H1 (cell line): Measurements from ENCODE around the gene CCDC86. TPM values are rescaled to one million over a fixed set of nuclear protein-coding genes. Genes with fewer than 3 reads are reported as not detected.

Experiments
- BACH1 ChIP-seq: IDR thresholded peaks from 2 replicates; pipeline ENCODE4 v1.6.1; 2012; ENCODE audit warnings: low read length, improper control_type of control experiment
- HDAC6 ChIP-seq: IDR thresholded peaks from one replicate; pipeline ENCODE4 v1.7.1; 2012; ENCODE audit warnings: low read depth, mild to moderate bottlenecking, inconsistent platforms, low read length, moderate library complexity
- KDM5A ChIP-seq: fragments of 200-600 bp; IDR thresholded peaks from 2 replicates; pipeline ENCODE4 v1.7.1; 2012; ENCODE audit warnings: mild to moderate bottlenecking, low read length, inconsistent platforms, mixed read lengths
- TBP ChIP-seq: IDR thresholded peaks from 2 replicates; pipeline ENCODE4 v1.6.1; 2011; ENCODE audit warnings: low read depth, low read length, improper control_type of control experiment
- polyA plus RNA-seq, 7 experiments: library from polyadenylated mRNA; depleted of rRNA in 3 of 7; stranded (reverse) in 5 of 7; unstranded in 2 of 7; fragments of >200 nt in 5 of 7; fragments of 200-250 nt in 2 of 7; gene quantifications; 1 replicate in 5 of 7; 2 replicates in 1 of 7; 4 replicates in 1 of 7; pipeline versions ENCODE4 v1.2.1 to v1.2.3, GENCODE V29; 2011 to 2013; ENCODE audit warnings: missing spikeins in 2 of 7, mixed read lengths in 2 of 7
- total RNA-seq: library from RNA; stranded (reverse); fragmentation: NEBNext Ultra II Directional; extraction: Animal tissue kit (Norgen Biotek cat#: 25700); gene quantifications from 2 replicates; pipeline ENCODE4 v1.2.1, GENCODE V29; 2021
- TF ChIP-seq, protein P1 (sequence below), 3 experiments: IDR thresholded peaks; 1 replicate in 2 of 3; 2 replicates in 1 of 3; pipeline versions ENCODE4 v1.5.1 to v1.6.1; 2011; ENCODE audit warnings: low read length in 3 of 3, mild to moderate bottlenecking in 3 of 3, inconsistent platforms in 2 of 3, low read depth in 1 of 3, moderate library complexity in 1 of 3; ENCODE audit not compliant: insufficient read depth in 1 of 3; ENCODE audit errors: control extremely low read depth in 1 of 3

CCDC86 gene
- total and polyA plus RNA-seq, 2 of the 8 experiments (the other 6 are each of a cell fraction or from before 2014, with no cell fraction given): 37.7 to 76.4 TPM

DNA sequence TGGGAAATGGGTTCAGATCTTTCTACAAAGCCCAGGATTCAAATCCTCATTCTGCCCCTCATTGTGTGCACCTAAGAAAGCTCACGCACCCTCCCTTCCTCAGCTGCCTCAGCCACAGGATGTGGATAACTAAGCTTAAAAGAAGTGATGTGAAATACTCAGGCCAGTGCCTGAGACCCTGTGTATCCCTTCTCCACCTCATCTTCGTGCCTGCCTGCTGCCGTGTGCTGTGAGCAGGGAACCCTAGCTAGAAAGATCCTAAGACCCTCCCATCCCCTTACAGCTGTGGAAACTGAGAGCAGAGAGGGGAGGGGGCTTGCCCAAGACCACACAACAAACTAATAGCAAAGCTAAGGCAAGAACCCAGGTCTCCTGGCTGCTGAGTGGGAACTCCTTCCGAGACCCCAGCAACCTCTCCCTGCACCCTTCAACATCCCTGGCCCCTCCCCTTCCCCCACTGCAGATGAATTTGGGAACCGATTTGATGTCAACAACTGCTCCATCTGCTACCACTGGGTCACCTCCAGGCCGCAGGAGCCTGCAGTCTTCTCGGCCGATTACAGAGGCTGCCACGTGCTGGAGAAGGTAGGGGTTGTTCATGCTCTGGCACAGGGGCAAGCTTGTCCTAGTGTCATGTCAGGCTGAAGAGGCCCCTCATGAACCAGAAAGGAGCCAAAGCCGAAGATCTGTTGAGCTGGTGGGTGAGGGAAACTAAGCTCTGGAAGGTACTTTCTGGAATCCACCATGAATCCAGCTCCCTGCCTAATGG lies 27.0 kb downstream of the CCDC86 start (continued):
- TF ChIP-seq KDM5A (no peak), TBP (no peak), HDAC6 (no peak), BACH1 (no peak)
- TF ChIP-seq, protein P1, sequence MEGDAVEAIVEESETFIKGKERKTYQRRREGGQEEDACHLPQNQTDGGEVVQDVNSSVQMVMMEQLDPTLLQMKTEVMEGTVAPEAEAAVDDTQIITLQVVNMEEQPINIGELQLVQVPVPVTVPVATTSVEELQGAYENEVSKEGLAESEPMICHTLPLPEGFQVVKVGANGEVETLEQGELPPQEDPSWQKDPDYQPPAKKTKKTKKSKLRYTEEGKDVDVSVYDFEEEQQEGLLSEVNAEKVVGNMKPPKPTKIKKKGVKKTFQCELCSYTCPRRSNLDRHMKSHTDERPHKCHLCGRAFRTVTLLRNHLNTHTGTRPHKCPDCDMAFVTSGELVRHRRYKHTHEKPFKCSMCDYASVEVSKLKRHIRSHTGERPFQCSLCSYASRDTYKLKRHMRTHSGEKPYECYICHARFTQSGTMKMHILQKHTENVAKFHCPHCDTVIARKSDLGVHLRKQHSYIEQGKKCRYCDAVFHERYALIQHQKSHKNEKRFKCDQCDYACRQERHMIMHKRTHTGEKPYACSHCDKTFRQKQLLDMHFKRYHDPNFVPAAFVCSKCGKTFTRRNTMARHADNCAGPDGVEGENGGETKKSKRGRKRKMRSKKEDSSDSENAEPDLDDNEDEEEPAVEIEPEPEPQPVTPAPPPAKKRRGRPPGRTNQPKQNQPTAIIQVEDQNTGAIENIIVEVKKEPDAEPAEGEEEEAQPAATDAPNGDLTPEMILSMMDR (IDR thresholded peaks at IDR 0.05; ENCODE audit: control extremely low read depth in 1 of 3, insufficient read depth in 1 of 3, low read depth in 1 of 3, low read length in 3 of 3): no peak
